HepG2 (cell line): ENCODE data around the gene ATG16L2. TPM values are rescaled to one million over a fixed set of nuclear protein-coding genes. Genes with fewer than 3 reads are reported as not detected.
A peak's percentile ranks its signal among the peaks of the same experiment; 100 is the strongest.

Source experiments
- ATAC-seq: fragments of 200-7000 bp; cut with Tn5 transposase; 3 replicates; pipeline ENCODE4 v1.9.1; 2020; ENCODE audit warnings: mild to moderate bottlenecking, moderate library complexity
- BruUV-seq: library from RNA; stranded (reverse); fragments of 400-500 nt; replicated peaks from 2 replicates; lab custom pipeline; 2021; lab: Mats Ljungman, UMichigan
- CTCF ChIA-PET: fragments of 300-600 bp; formaldehyde crosslinking; extraction: SDS; loops from one replicate; lab custom pipeline; 2021; ENCODE audit warnings: low total read pairs, inconsistent platforms, low intra/inter-chr PET ratio; lab: Yijun Ruan, JAX
- POLR2A ChIA-PET: fragments of 350-600 bp; sonication (Branson Sonifier 250); formaldehyde crosslinking; loops from one replicate; lab custom pipeline; 2020; ENCODE audit warnings: antibody characterized with exemption, inconsistent platforms; lab: Yijun Ruan, JAX
- DNase-seq: peaks from one replicate; pipeline ENCODE4 v3.0.0-alpha.2; 2015; ENCODE audit warnings: low spot score
- FAIRE-seq: peaks from 3 replicates; lab custom pipeline; 2011; peaks lifted over from hg19 to GRCh38; lab: Jason Lieb, UNC
- H2AFZ ChIP-seq: one replicate; pipeline ENCODE4 v1.6.1; 2011; ENCODE audit warnings: low read length, inconsistent platforms
- H3K27ac ChIP-seq: fragments of 300-600 bp; 3 replicates; pipeline ENCODE4 v1.8.0; 2011; ENCODE audit warnings: mixed run types, mild to moderate bottlenecking, mixed read lengths, low read length, inconsistent platforms; ENCODE audit not compliant: insufficient read depth; ENCODE audit errors: extremely low read length
- H3K27me3 ChIP-seq, 2 experiments: fragments of 200-600 bp in 1 of 2; 2 replicates in 1 of 2; 3 replicates in 1 of 2; pipeline versions ENCODE4 v1.6.0 to v1.8.0; 2011; ENCODE audit warnings: low read length in 2 of 2, mild to moderate bottlenecking in 2 of 2, moderate library complexity in 2 of 2, inconsistent platforms in 1 of 2; ENCODE audit not compliant: insufficient read depth in 2 of 2, control insufficient read depth in 1 of 2
- H3K36me3 ChIP-seq, 2 experiments: fragments of 200-600 bp in 1 of 2; replicated peaks in 1 of 2; 2 replicates in 1 of 2; 3 replicates in 1 of 2; pipeline versions ENCODE4 v1.5.1 to v1.8.0; 2011; ENCODE audit warnings: low read length in 2 of 2, inconsistent platforms in 1 of 2; ENCODE audit not compliant: insufficient read depth in 2 of 2, control insufficient read depth in 1 of 2
- H3K4me1 ChIP-seq: 2 replicates; pipeline ENCODE4 v1.5.1; 2012; ENCODE audit warnings: low read length, inconsistent platforms; ENCODE audit not compliant: insufficient read depth
- H3K4me2 ChIP-seq: 2 replicates; pipeline ENCODE4 v1.6.0; 2011; ENCODE audit warnings: low read depth, low read length, inconsistent platforms
- H3K4me3 ChIP-seq, 3 experiments: fragments of 200-600 bp in 1 of 3; sonication (generic), shearing (Covaris generic) in 1 of 3; replicated peaks in 1 of 3; 2 replicates each; pipeline ENCODE4 v1.5.1; 2011 to 2016; ENCODE audit warnings: low read length in 3 of 3, inconsistent platforms in 2 of 3, low read depth in 2 of 3, mild to moderate bottlenecking in 2 of 3, control low read depth in 1 of 3, mixed read lengths in 1 of 3; ENCODE audit not compliant: insufficient read depth in 1 of 3
- H3K79me2 ChIP-seq: one replicate; pipeline ENCODE4 v1.6.1; 2011; ENCODE audit warnings: low read length, inconsistent platforms; ENCODE audit not compliant: insufficient read depth
- H3K9ac ChIP-seq: 2 replicates; pipeline ENCODE4 v1.6.0; 2011; ENCODE audit warnings: mild to moderate bottlenecking, low read depth, low read length, inconsistent platforms; ENCODE audit not compliant: insufficient read depth
- H3K9me3 ChIP-seq: 2 replicates; pipeline ENCODE4 v1.5.1; 2012; ENCODE audit warnings: mild to moderate bottlenecking, low read length
- H4K20me1 ChIP-seq: 2 replicates; pipeline ENCODE4 v1.6.0; 2011; ENCODE audit warnings: inconsistent platforms, mild to moderate bottlenecking, low read length, moderate library complexity; ENCODE audit not compliant: insufficient read depth
- HNF4G ChIP-seq, 2 experiments: sonication (generic) in 1 of 2; formaldehyde crosslinking in 1 of 2; IDR thresholded peaks; 2 replicates each; pipeline versions ENCODE4 v1.4.0 to v1.6.1; 2011 to 2020; ENCODE audit warnings: borderline replicate concordance in 2 of 2, low read depth in 2 of 2, mild to moderate bottlenecking in 2 of 2, low read length in 1 of 2, missing genetic modification reagents in 1 of 2, moderate library complexity in 1 of 2
- ZBTB40 ChIP-seq, 2 experiments: fragments of 450-650 bp in 1 of 2; sonication (generic) in 1 of 2; formaldehyde crosslinking in 1 of 2; IDR thresholded peaks; 2 replicates each; pipeline versions ENCODE4 v1.6.1 to v1.8.0; 2016 to 2022; ENCODE audit warnings: antibody characterized with exemption in 1 of 2, mild to moderate bottlenecking in 1 of 2, missing genetic modification reagents in 1 of 2
- ZFP41 ChIP-seq: sonication (generic); formaldehyde crosslinking; IDR thresholded peaks from 2 replicates; pipeline ENCODE4 v1.4.0; 2020; ENCODE audit warnings: mild to moderate bottlenecking, missing genetic modification reagents, borderline replicate concordance
- ZNF597 ChIP-seq: sonication (generic); formaldehyde crosslinking; IDR thresholded peaks from 2 replicates; pipeline ENCODE4 v1.5.0; 2020; ENCODE audit warnings: missing genetic modification reagents
- WGBS: methylation state at CpG from one replicate; pipeline ENCODE4 v1.1.6; 2017; ENCODE audit warnings: low lambda C conversion rate; 5-methylcytosine and 5-hydroxymethylcytosine counted together
- in situ Hi-C: cut with HindIII; loops from 2 replicates; pipeline ENCODE4 v1.10.0; 2017; ENCODE audit warnings: low pct_unique_long_range_greater_than_20kb; ENCODE audit not compliant: extremely low pct_ligation_motif_present
- intact Hi-C: fragments of 100-400 bp; cut with micrococcal nuclease; formaldehyde crosslinking; loops from one replicate; pipeline ENCODE4 v1.10.0; 2022; ENCODE audit not compliant: unreplicated experiment
- polyA plus RNA-seq, 8 experiments: library from polyadenylated mRNA; depleted of rRNA in 3 of 8; stranded (reverse) in 7 of 8; unstranded in 1 of 8; fragments of >200 nt; fragmentation: Illumina TruSeq in 4 of 8; extraction: Trizol in 4 of 8; gene quantifications; 2 replicates each; pipeline versions ENCODE4 v1.2.1 to v1.2.3, GENCODE V29; 2011 to 2016; ENCODE audit warnings: low read depth in 4 of 8, missing spikeins in 1 of 8, mixed read lengths in 1 of 8; ENCODE audit not compliant: insufficient read depth in 1 of 8
- total RNA-seq, 5 experiments: library from RNA; depleted of rRNA; stranded (reverse); fragments of >200 nt; fragmentation: Illumina TruSeq; extraction: Trizol; gene quantifications; 2 replicates each; pipeline ENCODE4 v1.2.3, GENCODE V29; 2016; ENCODE audit warnings: low read depth in 1 of 5

ATG16L2 gene
- total and polyA plus RNA-seq, 2 of the 13 experiments (the other 11 are each of a cell fraction or from before 2014, with no cell fraction given) = 6.2 to 14.8 TPM

- Histone ChIP-seq H3K36me3 (no peaks in the 10 kb centered on the region), H3K4me2 (peak overlapping the region; percentile 98), H3K4me1 (peaks cover 90% of the 10 kb centered on the region), H3K79me2 (peaks cover 18% of the 10 kb centered on the region), H2AFZ (no peak overlapping the region), H4K20me1 (no peaks in the 10 kb centered on the region), H3K4me3 (peak overlapping the region in 2 of 3 experiments; percentile 55 to 81; a peak in 3 of 6 replicates), H3K27ac (peak overlapping the region; percentile 79), H3K27me3 (no peaks in the 10 kb centered on the region; a peak in 1 of 5 replicates), H3K9me3 (no peaks in the 10 kb centered on the region), H3K9ac (peak overlapping the region; percentile 53; the same call in 1 of the 2 replicates)
- no TSS peak for BruUV-seq
- TF ChIP-seq ZFP41 (no peak), HNF4G (IDR thresholded peaks at IDR 0.05; ENCODE audit: borderline replicate concordance, low read depth, low read length) (peak; percentile 22; the same call in 1 of the 2 replicates), HNF4G (CRISPR knock-in tag; IDR thresholded peaks at IDR 0.05; ENCODE audit: borderline replicate concordance, low read depth) (no peak)
- FAIRE-seq = peak; percentile 58
- CTCF ChIA-PET = interaction anchor here (2.4 kb wide), 1 partner anchor 10 kb away, joined by 6 read pairs; the partner anchor contains the start of gene STARD10
- no peak for DNase-seq
- POLR2A ChIA-PET = interaction anchor here (0.7 to 10.0 kb wide), 7 partner anchors 10 to 360 kb away, joined by 3 to 103 read pairs (median 7); partner anchors contain the start of genes ARAP1 and STARD10
- no peak for ATAC-seq
- in situ Hi-C loops (no loop called here), intact Hi-C loops (no loop called here)
- 59% methylated on average over 2 of the region's 2 CpGs for WGBS
These were observed 30.9 kb upstream of the ATG16L2 start for GRCh38 chr11:72783144-72783905.

GRCh38 chr11:72784662-72785061, 29.5 kb upstream of the ATG16L2 start:
- intact Hi-C loops = no loop called here
- no peak for FAIRE-seq
- peaks cover 90% of the 10 kb centered on the region for H3K4me1 ChIP-seq
- TF ChIP-seq ZBTB40 (IDR thresholded peaks at IDR 0.05) (no peak), ZBTB40 (CRISPR knock-in tag; IDR thresholded peaks at IDR 0.05) (no peak), ZNF597 (CRISPR knock-in tag) (no peak)

More at GRCh38 chr11:72784662-72785061, 29.5 kb upstream of the ATG16L2 start:
- no peak overlapping the region for H3K4me3 ChIP-seq
- in situ Hi-C loops = no loop called here
- ChIA-PET CTCF (no interaction called here), POLR2A (no interaction called here)
- no peak overlapping the region for H3K4me2 ChIP-seq
- DNase-seq = no peak
- H2AFZ ChIP-seq = no peak overlapping the region
- no peaks in the 10 kb centered on the region for H4K20me1 ChIP-seq
- H3K27me3 ChIP-seq = no peaks in the 10 kb centered on the region; a peak in 1 of 5 replicates
- no peak overlapping the region for H3K9ac ChIP-seq
- WGBS = 86% methylated on average over 9 of the region's 10 CpGs
- no peak for ATAC-seq
- no peaks in the 10 kb centered on the region for H3K36me3 ChIP-seq
- no peak overlapping the region for H3K27ac ChIP-seq
- H3K79me2 ChIP-seq = peaks cover 14% of the 10 kb centered on the region
- no peaks in the 10 kb centered on the region for H3K9me3 ChIP-seq
- no TSS peak for BruUV-seq
